ENCODE results near the gene ALX1.

DNA sequence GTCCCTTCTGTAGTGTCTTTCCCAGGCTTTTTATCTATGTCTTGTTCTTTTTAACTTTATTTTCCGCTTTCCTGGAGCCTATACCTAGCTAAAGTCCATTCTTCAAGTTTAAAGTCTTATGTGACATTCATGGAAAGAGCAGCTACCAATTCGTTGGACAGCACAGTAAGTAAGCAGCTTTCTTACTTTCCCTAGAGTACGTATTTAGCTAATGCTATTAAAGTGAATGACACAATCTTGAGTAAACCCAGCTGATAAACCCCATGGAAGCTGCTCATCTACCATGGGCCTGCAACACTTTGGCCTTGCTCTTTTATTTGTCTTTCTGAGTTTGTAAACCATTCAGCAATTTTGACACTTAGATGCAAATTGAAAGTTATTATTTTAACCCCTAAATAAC lies 30.0 kb downstream of the ALX1 start:
- TF ChIP-seq, protein P1, sequence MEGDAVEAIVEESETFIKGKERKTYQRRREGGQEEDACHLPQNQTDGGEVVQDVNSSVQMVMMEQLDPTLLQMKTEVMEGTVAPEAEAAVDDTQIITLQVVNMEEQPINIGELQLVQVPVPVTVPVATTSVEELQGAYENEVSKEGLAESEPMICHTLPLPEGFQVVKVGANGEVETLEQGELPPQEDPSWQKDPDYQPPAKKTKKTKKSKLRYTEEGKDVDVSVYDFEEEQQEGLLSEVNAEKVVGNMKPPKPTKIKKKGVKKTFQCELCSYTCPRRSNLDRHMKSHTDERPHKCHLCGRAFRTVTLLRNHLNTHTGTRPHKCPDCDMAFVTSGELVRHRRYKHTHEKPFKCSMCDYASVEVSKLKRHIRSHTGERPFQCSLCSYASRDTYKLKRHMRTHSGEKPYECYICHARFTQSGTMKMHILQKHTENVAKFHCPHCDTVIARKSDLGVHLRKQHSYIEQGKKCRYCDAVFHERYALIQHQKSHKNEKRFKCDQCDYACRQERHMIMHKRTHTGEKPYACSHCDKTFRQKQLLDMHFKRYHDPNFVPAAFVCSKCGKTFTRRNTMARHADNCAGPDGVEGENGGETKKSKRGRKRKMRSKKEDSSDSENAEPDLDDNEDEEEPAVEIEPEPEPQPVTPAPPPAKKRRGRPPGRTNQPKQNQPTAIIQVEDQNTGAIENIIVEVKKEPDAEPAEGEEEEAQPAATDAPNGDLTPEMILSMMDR (conservative IDR thresholded peaks at IDR 0.05; ENCODE audit: low read depth, low read length) = no peak
- no peak for TF ChIP-seq EZH2 (IDR thresholded peaks at IDR 0.05; ENCODE audit: borderline replicate concordance, low read depth, low read length, poor library complexity, severe bottlenecking)

Measured in A673 (cell line).